H1 (cell line): Measurements from ENCODE around the gene ZXDC. TPM values are rescaled to one million over a fixed set of nuclear protein-coding genes. Genes with fewer than 3 reads are reported as not detected.

Source experiments
- CTCF ChIA-PET: fragments of 300-600 bp; sonication (Branson Sonifier 250); formaldehyde crosslinking; loops from one replicate; lab custom pipeline; 2021; ENCODE audit not compliant: partially characterized antibody; lab: Charles Lee
- POLR2A ChIA-PET: fragments of 300-600 bp; sonication (Branson Sonifier 250); formaldehyde crosslinking; loops from one replicate; lab custom pipeline; 2021; ENCODE audit warnings: inconsistent platforms; ENCODE audit not compliant: partially characterized antibody; lab: Charles Lee
- DNase-seq, 2 experiments: peaks; one replicate each; pipeline versions ENCODE4 v3.0.0 to v3.0.0-alpha.2; 2010 to 2022; ENCODE audit warnings: low spot score in 2 of 2, low read depth in 1 of 2, mixed read lengths in 1 of 2
- FAIRE-seq: peaks from 2 replicates; lab custom pipeline; 2011; peaks lifted over from hg19 to GRCh38; lab: Jason Lieb, UNC
- H2AFZ ChIP-seq: 2 replicates; pipeline ENCODE4 v1.8.1; 2012; ENCODE audit warnings: low read length, inconsistent platforms
- H2AK5ac ChIP-seq: 2 replicates; pipeline ENCODE4 v1.6.1; 2013; ENCODE audit warnings: low read depth, low read length
- H2BK120ac ChIP-seq: replicated peaks from 2 replicates; pipeline ENCODE3; 2013; ENCODE audit warnings: low read depth, low read length, inconsistent platforms
- H2BK12ac ChIP-seq: 2 replicates; pipeline ENCODE4 v1.6.1; 2013; ENCODE audit warnings: low read depth, low read length
- H2BK15ac ChIP-seq: 2 replicates; pipeline ENCODE4 v1.6.1; 2013; ENCODE audit warnings: low read length
- H2BK20ac ChIP-seq: 2 replicates; pipeline ENCODE4 v1.6.1; 2013; ENCODE audit warnings: low read length
- H2BK5ac ChIP-seq: 2 replicates; pipeline ENCODE4 v1.6.1; 2013; ENCODE audit warnings: low read depth, low read length
- H3K14ac ChIP-seq: 2 replicates; pipeline ENCODE4 v1.6.1; 2013; ENCODE audit warnings: inconsistent platforms; ENCODE audit not compliant: insufficient read length
- H3K18ac ChIP-seq: 2 replicates; pipeline ENCODE4 v1.6.1; 2013; ENCODE audit warnings: low read length; ENCODE audit errors: extremely low read depth
- H3K23ac ChIP-seq: 2 replicates; pipeline ENCODE4 v1.6.1; 2013; ENCODE audit warnings: inconsistent platforms; ENCODE audit not compliant: insufficient read length
- H3K23me2 ChIP-seq: 2 replicates; pipeline ENCODE4 v1.6.1; 2013; ENCODE audit warnings: low read depth, low read length
- H3K27ac ChIP-seq: 2 replicates; pipeline ENCODE4 v1.6.1; 2011; ENCODE audit warnings: low read depth, low read length, inconsistent platforms
- H3K27me3 ChIP-seq, 4 experiments: replicated peaks in 1 of 4; 1 replicate in 1 of 4; 2 replicates in 3 of 4; pipeline versions ENCODE4 v1.6.1 to v1.8.1; 2011 to 2013; ENCODE audit warnings: low read length in 3 of 4, mild to moderate bottlenecking in 3 of 4, inconsistent platforms in 2 of 4, mixed read lengths in 2 of 4, moderate library complexity in 1 of 4; ENCODE audit not compliant: control insufficient read depth in 3 of 4, insufficient read depth in 3 of 4; ENCODE audit errors: extremely low read depth in 1 of 4
- H3K36me3 ChIP-seq, 4 experiments: 2 replicates each; pipeline versions ENCODE4 v1.6.1 to v1.8.1; 2011 to 2013; ENCODE audit warnings: mild to moderate bottlenecking in 4 of 4, low read length in 3 of 4, moderate library complexity in 2 of 4, control low read depth in 1 of 4, inconsistent platforms in 1 of 4; ENCODE audit not compliant: insufficient read depth in 4 of 4, control insufficient read depth in 2 of 4
- H3K4ac ChIP-seq: replicated peaks from 2 replicates; pipeline ENCODE3; 2013; ENCODE audit warnings: low read length, low read depth, mixed read lengths, inconsistent platforms; ENCODE audit not compliant: insufficient read length
- H3K4me1 ChIP-seq, 4 experiments: replicated peaks in 1 of 4; 1 replicate in 1 of 4; 2 replicates in 3 of 4; pipeline versions ENCODE4 v1.6.1 to v1.8.1; 2011 to 2013; ENCODE audit warnings: low read length in 3 of 4, inconsistent platforms in 2 of 4, mixed read lengths in 1 of 4; ENCODE audit not compliant: insufficient read depth in 4 of 4, control insufficient read depth in 3 of 4
- H3K4me2 ChIP-seq, 2 experiments: 2 replicates each; pipeline versions ENCODE4 v1.6.1 to v1.8.1; 2011 to 2013; ENCODE audit warnings: low read depth in 2 of 2, low read length in 2 of 2, control low read depth in 1 of 2, inconsistent platforms in 1 of 2, mild to moderate bottlenecking in 1 of 2; ENCODE audit not compliant: insufficient read depth in 1 of 2
- H3K4me3 ChIP-seq, 4 experiments: fragments of 200-600, 300-600 bp in 1 of 4; sonication (generic), shearing (Covaris generic), sonication (Bioruptor Twin) in 1 of 4; 2 replicates each; pipeline versions ENCODE4 v1.5.1 to v1.8.1; 2011 to 2016; ENCODE audit warnings: low read length in 4 of 4, low read depth in 3 of 4, control low read depth in 2 of 4, inconsistent platforms in 2 of 4, mild to moderate bottlenecking in 2 of 4, mixed read lengths in 1 of 4, moderate library complexity in 1 of 4; ENCODE audit not compliant: insufficient read depth in 2 of 4; ENCODE audit errors: extremely low read depth in 1 of 4
- H3K56ac ChIP-seq: replicated peaks from 2 replicates; pipeline ENCODE3; 2013; ENCODE audit warnings: low read depth, mild to moderate bottlenecking, mixed read lengths, low read length, inconsistent platforms; ENCODE audit not compliant: insufficient read length
- H3K79me1 ChIP-seq: 2 replicates; pipeline ENCODE4 v1.6.1; 2013; ENCODE audit warnings: low read depth, low read length, control low read depth
- H3K79me2 ChIP-seq, 2 experiments: 2 replicates each; pipeline versions ENCODE4 v1.6.1 to v1.8.1; 2012 to 2013; ENCODE audit warnings: low read length in 2 of 2, mild to moderate bottlenecking in 2 of 2, inconsistent platforms in 1 of 2; ENCODE audit not compliant: insufficient read depth in 2 of 2, control insufficient read depth in 1 of 2
- H3K9ac ChIP-seq, 4 experiments: replicated peaks in 1 of 4; 1 replicate in 1 of 4; 2 replicates in 3 of 4; pipeline versions ENCODE4 v1.6.1 to v1.8.1; 2011 to 2013; ENCODE audit warnings: low read depth in 3 of 4, low read length in 3 of 4, control low read depth in 2 of 4, mild to moderate bottlenecking in 2 of 4, moderate library complexity in 2 of 4, inconsistent platforms in 1 of 4; ENCODE audit errors: extremely low read depth in 1 of 4
- H3K9me3 ChIP-seq, 2 experiments: 2 replicates each; pipeline versions ENCODE4 v1.6.1 to v1.8.1; 2012 to 2013; ENCODE audit warnings: mild to moderate bottlenecking in 2 of 2, moderate library complexity in 2 of 2, control low read depth in 1 of 2, inconsistent platforms in 1 of 2, low read depth in 1 of 2, low read length in 1 of 2, mixed read lengths in 1 of 2; ENCODE audit not compliant: insufficient read depth in 2 of 2
- H4K20me1 ChIP-seq, 2 experiments: replicated peaks in 1 of 2; 2 replicates each; pipeline versions ENCODE3 to v1.8.1; 2011 to 2013; ENCODE audit warnings: inconsistent platforms in 2 of 2, low read length in 2 of 2, mild to moderate bottlenecking in 1 of 2; ENCODE audit not compliant: insufficient read depth in 2 of 2, control insufficient read depth in 1 of 2
- H4K5ac ChIP-seq: 2 replicates; pipeline ENCODE4 v1.6.1; 2013; ENCODE audit warnings: low read length, low read depth, mixed read lengths, inconsistent platforms; ENCODE audit not compliant: insufficient read length
- H4K8ac ChIP-seq: 2 replicates; pipeline ENCODE4 v1.8.0; 2013; ENCODE audit warnings: mild to moderate bottlenecking, moderate library complexity, low read length, inconsistent platforms; ENCODE audit not compliant: insufficient read depth; ENCODE audit errors: extremely low read depth
- H4K91ac ChIP-seq: replicated peaks from 2 replicates; pipeline ENCODE3; 2013; ENCODE audit warnings: low read length, mixed read lengths, inconsistent platforms; ENCODE audit not compliant: insufficient read length
- ASH2L ChIP-seq: fragments of 200-600, 300-600 bp; sonication (generic); IDR thresholded peaks from one replicate; pipeline ENCODE4 v1.7.1; 2017; ENCODE audit warnings: low read length
- BCL11A ChIP-seq, 2 experiments: IDR thresholded peaks; one replicate each; pipeline ENCODE4 v1.6.1; 2011; ENCODE audit warnings: low read depth in 2 of 2, low read length in 2 of 2, mild to moderate bottlenecking in 2 of 2
- E2F6 ChIP-seq: IDR thresholded peaks from 2 replicates; pipeline ENCODE4 v1.6.1; 2012; ENCODE audit warnings: inconsistent platforms
- GTF2F1 ChIP-seq: IDR thresholded peaks from 2 replicates; pipeline ENCODE4 v1.6.1; 2012; ENCODE audit warnings: low read depth, low read length, improper control_type of control experiment, borderline replicate concordance
- HDAC2 ChIP-seq, 2 experiments: fragments of 300-600 bp in 1 of 2; sonication (generic) in 1 of 2; IDR thresholded peaks; 2 replicates each; pipeline ENCODE4 v1.6.1; 2011 to 2012; ENCODE audit warnings: low read depth in 2 of 2, low read length in 2 of 2, mild to moderate bottlenecking in 2 of 2, moderate library complexity in 2 of 2, borderline replicate concordance in 1 of 2, inconsistent platforms in 1 of 2
- SIN3A ChIP-seq, 2 experiments: IDR thresholded peaks in 1 of 2; conservative IDR thresholded peaks in 1 of 2; 2 replicates each; pipeline ENCODE4 v1.6.1; 2011 to 2012; ENCODE audit warnings: low read length in 2 of 2, improper control_type of control experiment in 1 of 2, low read depth in 1 of 2, mild to moderate bottlenecking in 1 of 2
- SRF ChIP-seq: IDR thresholded peaks from 2 replicates; pipeline ENCODE4 v1.6.1; 2011; ENCODE audit warnings: mild to moderate bottlenecking, low read depth, low read length, moderate library complexity
- TAF1 ChIP-seq: IDR thresholded peaks from 2 replicates; pipeline ENCODE4 v1.6.1; 2011; ENCODE audit warnings: mild to moderate bottlenecking, low read depth, low read length
- USF2 ChIP-seq: IDR thresholded peaks from 2 replicates; pipeline ENCODE4 v1.6.1; 2011; ENCODE audit warnings: low read length, improper control_type of control experiment
- ZNF274 ChIP-seq: IDR thresholded peaks from 2 replicates; pipeline ENCODE4 v1.7.0; 2012; ENCODE audit warnings: low read length, borderline replicate concordance; ENCODE audit errors: extremely low read depth
- WGBS, 2 experiments: shearing (Covaris generic) in 1 of 2; methylation state at CpG; one replicate each; pipeline versions ENCODE4 v1.1.6 to v1.1.7; 2013 to 2015; ENCODE audit warnings: low lambda C conversion rate in 2 of 2, mixed read lengths in 2 of 2, inconsistent platforms in 1 of 2, low coverage in 1 of 2, missing lambda C conversion rate in 1 of 2; ENCODE audit not compliant: insufficient replicate concordance in 2 of 2, insufficient coverage in 1 of 2, insufficient read length in 1 of 2; ENCODE audit errors: extremely low coverage in 1 of 2, missing lambda C conversion rate in 1 of 2; 5-methylcytosine and 5-hydroxymethylcytosine counted together
- polyA plus RNA-seq, 7 experiments: library from polyadenylated mRNA; depleted of rRNA in 3 of 7; stranded (reverse) in 5 of 7; unstranded in 2 of 7; fragments of >200 nt in 5 of 7; fragments of 200-250 nt in 2 of 7; gene quantifications; 1 replicate in 5 of 7; 2 replicates in 1 of 7; 4 replicates in 1 of 7; pipeline versions ENCODE4 v1.2.1 to v1.2.3, GENCODE V29; 2011 to 2013; ENCODE audit warnings: missing spikeins in 2 of 7, mixed read lengths in 2 of 7
- total RNA-seq: library from RNA; stranded (reverse); fragmentation: NEBNext Ultra II Directional; extraction: Animal tissue kit (Norgen Biotek cat#: 25700); gene quantifications from 2 replicates; pipeline ENCODE4 v1.2.1, GENCODE V29; 2021

ZXDC gene
- total and polyA plus RNA-seq, 2 of the 8 experiments (the other 6 are each of a cell fraction or from before 2014, with no cell fraction given) = 12.7 to 24.3 TPM

GRCh38 chr3:126459111-126459762 lies 16.5 kb downstream of the ZXDC start:
- no peak overlapping the region for H3K14ac ChIP-seq
- no peak overlapping the region for H4K91ac ChIP-seq
- no peak overlapping the region for H2BK12ac ChIP-seq
- no peak overlapping the region for H3K18ac ChIP-seq
- H3K9ac ChIP-seq = no peak overlapping the region
- H3K23ac ChIP-seq = no peak overlapping the region
- H2BK120ac ChIP-seq = no peak overlapping the region
- H2BK15ac ChIP-seq = no peak overlapping the region
- H2BK5ac ChIP-seq = no peak overlapping the region
- CTCF ChIA-PET = interaction anchor here (1.1 kb wide), 1 partner anchor 18 kb away, joined by 3 read pairs; no protein-coding TSS in a partner anchor
- H3K23me2 ChIP-seq = no peaks in the 10 kb centered on the region
- H3K56ac ChIP-seq = no peak overlapping the region
- H3K4me2 ChIP-seq = no peak overlapping the region
- H3K4me1 ChIP-seq = no peaks in the 10 kb centered on the region
- H2AFZ ChIP-seq = no peak overlapping the region
- no peaks in the 10 kb centered on the region for H3K9me3 ChIP-seq
- H2BK20ac ChIP-seq = no peak overlapping the region
- FAIRE-seq = no peak
- H3K27me3 ChIP-seq = no peaks in the 10 kb centered on the region
- H4K20me1 ChIP-seq = peaks cover 0 to 12% of the 10 kb centered on the region in 2 experiments
- no peak overlapping the region for H3K27ac ChIP-seq
- H3K79me2 ChIP-seq = no peaks in the 10 kb centered on the region; a peak in 2 of 4 replicates
- H3K4ac ChIP-seq = no peak overlapping the region
- no peak for DNase-seq
- no peak overlapping the region for H2AK5ac ChIP-seq
- POLR2A ChIA-PET = interaction anchor here (0.9 to 1.0 kb wide), 2 partner anchors 8 to 9 kb away, joined by 3 to 4 read pairs; no protein-coding TSS in a partner anchor
- H3K79me1 ChIP-seq = peaks cover 6% of the 10 kb centered on the region; the same call in 1 of the 2 replicates
- no peak overlapping the region for H4K5ac ChIP-seq
- H4K8ac ChIP-seq = no peak overlapping the region
- 87% methylated on average over 7 of the region's 7 CpGs; no CpG with 5 or more reads in 1 of the 2 experiments for WGBS, 2 experiments
- H3K36me3 ChIP-seq = peaks cover 12 to 68% (median 34%) of the 10 kb centered on the region in 4 experiments; a peak in 6 of 8 replicates
- H3K4me3 ChIP-seq = no peak overlapping the region
- TF ChIP-seq BCL11A (IDR thresholded peaks at IDR 0.05; ENCODE audit: low read depth in 2 of 2, low read length in 2 of 2) = no peak
- no peak for TF ChIP-seq TAF1
- no peak for TF ChIP-seq HDAC2 (IDR thresholded peaks at IDR 0.05; ENCODE audit: borderline replicate concordance in 1 of 2, low read depth in 2 of 2, low read length in 2 of 2)
- TF ChIP-seq GTF2F1 = no peak
- TF ChIP-seq SIN3A (conservative IDR thresholded peaks at IDR 0.05 in 1 of 2, IDR thresholded peaks at IDR 0.05 in 1 of 2; ENCODE audit: low read depth in 1 of 2, low read length in 2 of 2) = no peak
- TF ChIP-seq ZNF274 = no peak
- TF ChIP-seq SRF = no peak
- TF ChIP-seq USF2 = no peak
- no peak for TF ChIP-seq E2F6
- no peak for TF ChIP-seq ASH2L
